Measurements from ENCODE around the gene ST3GAL4. TPM values are rescaled to one million over a fixed set of nuclear protein-coding genes. Genes with fewer than 3 reads are reported as not detected.

ST3GAL4 gene
- total and polyA plus RNA-seq, 2 experiments from 2014 or later, result 19.1 to 25.6 TPM

- DNase-seq (ENCODE audit: low read depth in 1 of 2, low spot score in 1 of 2), result peak; percentile 34 to 69
- Histone ChIP-seq H3K9me3 (ENCODE audit: low read depth) (no peaks in the 10 kb centered on the region), H3K4me1 (ENCODE audit: low read depth) (peaks cover 37% of the 10 kb centered on the region), H3K27ac (no peak overlapping the region), H3K4me3 (no peak overlapping the region), H3K27me3 (no peaks in the 10 kb centered on the region), H3K36me3 (no peaks in the 10 kb centered on the region)
- TF ChIP-seq, protein P1, sequence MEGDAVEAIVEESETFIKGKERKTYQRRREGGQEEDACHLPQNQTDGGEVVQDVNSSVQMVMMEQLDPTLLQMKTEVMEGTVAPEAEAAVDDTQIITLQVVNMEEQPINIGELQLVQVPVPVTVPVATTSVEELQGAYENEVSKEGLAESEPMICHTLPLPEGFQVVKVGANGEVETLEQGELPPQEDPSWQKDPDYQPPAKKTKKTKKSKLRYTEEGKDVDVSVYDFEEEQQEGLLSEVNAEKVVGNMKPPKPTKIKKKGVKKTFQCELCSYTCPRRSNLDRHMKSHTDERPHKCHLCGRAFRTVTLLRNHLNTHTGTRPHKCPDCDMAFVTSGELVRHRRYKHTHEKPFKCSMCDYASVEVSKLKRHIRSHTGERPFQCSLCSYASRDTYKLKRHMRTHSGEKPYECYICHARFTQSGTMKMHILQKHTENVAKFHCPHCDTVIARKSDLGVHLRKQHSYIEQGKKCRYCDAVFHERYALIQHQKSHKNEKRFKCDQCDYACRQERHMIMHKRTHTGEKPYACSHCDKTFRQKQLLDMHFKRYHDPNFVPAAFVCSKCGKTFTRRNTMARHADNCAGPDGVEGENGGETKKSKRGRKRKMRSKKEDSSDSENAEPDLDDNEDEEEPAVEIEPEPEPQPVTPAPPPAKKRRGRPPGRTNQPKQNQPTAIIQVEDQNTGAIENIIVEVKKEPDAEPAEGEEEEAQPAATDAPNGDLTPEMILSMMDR (IDR thresholded peaks at IDR 0.05; ENCODE audit: low read depth, low read length), result no peak
Observed at GRCh38 chr11:126339863-126340434, 15.5 kb upstream of the ST3GAL4 start.

GRCh38 chr11:126340960-126341606 lies 14.4 kb upstream of the ST3GAL4 start:
- Histone ChIP-seq H3K4me1 (ENCODE audit: low read depth) (peaks cover 37% of the 10 kb centered on the region), H3K27ac (no peak overlapping the region), H3K4me3 (no peak overlapping the region), H3K36me3 (no peaks in the 10 kb centered on the region), H3K27me3 (no peaks in the 10 kb centered on the region), H3K9me3 (ENCODE audit: low read depth) (no peaks in the 10 kb centered on the region)
- TF ChIP-seq, protein P1 (IDR thresholded peaks at IDR 0.05; ENCODE audit: low read depth, low read length), result no peak
- no peak for DNase-seq (ENCODE audit: low read depth in 1 of 2, low spot score in 1 of 2)

GRCh38 chr11:126341760-126342161 lies 13.7 kb upstream of the ST3GAL4 start:
- peak in 1 of 2 donors; percentile 71 for DNase-seq (ENCODE audit: low read depth in 1 of 2, low spot score in 1 of 2)
- Histone ChIP-seq H3K9me3 (ENCODE audit: low read depth) (no peaks in the 10 kb centered on the region), H3K27ac (no peak overlapping the region), H3K36me3 (no peaks in the 10 kb centered on the region), H3K4me1 (ENCODE audit: low read depth) (peaks cover 34% of the 10 kb centered on the region), H3K4me3 (no peak overlapping the region), H3K27me3 (no peaks in the 10 kb centered on the region)
- TF ChIP-seq, protein P1 (IDR thresholded peaks at IDR 0.05; ENCODE audit: low read depth, low read length), result no peak

DNA sequence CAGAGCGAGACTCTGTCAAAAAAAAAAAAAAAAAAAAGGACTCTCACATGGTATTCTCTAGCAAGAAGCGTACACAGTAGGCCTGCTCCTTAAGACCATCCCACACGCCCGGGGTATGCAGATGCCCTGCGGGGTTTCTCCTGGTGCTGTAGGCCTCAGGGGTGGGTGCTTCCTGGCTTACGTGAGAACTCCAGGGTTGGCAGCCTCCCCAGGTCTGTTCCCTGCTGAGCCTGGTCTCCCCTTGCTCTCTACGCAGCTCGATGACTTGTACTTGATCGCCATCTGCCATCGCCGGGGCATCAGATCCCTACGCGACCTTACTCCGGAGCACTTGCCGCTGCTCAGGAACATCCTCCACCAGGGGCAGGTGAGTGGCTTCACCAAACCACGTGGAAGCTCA lies 12.4 kb upstream of the ST3GAL4 start:
- Histone ChIP-seq H3K36me3 (no peaks in the 10 kb centered on the region), H3K4me3 (no peak overlapping the region), H3K27ac (no peak overlapping the region), H3K4me1 (ENCODE audit: low read depth) (peaks cover 29% of the 10 kb centered on the region), H3K9me3 (ENCODE audit: low read depth) (no peaks in the 10 kb centered on the region), H3K27me3 (no peaks in the 10 kb centered on the region)
- DNase-seq (ENCODE audit: low read depth in 1 of 2, low spot score in 1 of 2), result no peak
- TF ChIP-seq, protein P1 (IDR thresholded peaks at IDR 0.05; ENCODE audit: low read depth, low read length), result no peak

- Histone ChIP-seq H3K9me3 (ENCODE audit: low read depth) (no peaks in the 10 kb centered on the region), H3K36me3 (no peaks in the 10 kb centered on the region), H3K27ac (no peak overlapping the region), H3K27me3 (no peaks in the 10 kb centered on the region), H3K4me3 (no peak overlapping the region), H3K4me1 (ENCODE audit: low read depth) (peaks cover 35% of the 10 kb centered on the region)
- no peak for DNase-seq (ENCODE audit: low read depth in 1 of 2, low spot score in 1 of 2)
- TF ChIP-seq, protein P1 (IDR thresholded peaks at IDR 0.05; ENCODE audit: low read depth, low read length), result no peak
Observed at GRCh38 chr11:126344141-126345080, 11.1 kb upstream of the ST3GAL4 start.

Data from cardiac muscle cell (in vitro differentiated cells and primary cell).